Uterus (tissue), 2 donors: Measurements from ENCODE around the gene ARMH1.

ENCODE experiments used
- CTCF ChIP-seq, 4 experiments: fragments of 200-600 bp in 2 of 4; fragments of 450-650 bp in 2 of 4; sonication (generic) in 2 of 4; IDR thresholded peaks; one replicate each; pipeline ENCODE4 v1.5.1; 2016 to 2019; ENCODE audit warnings: antibody characterized with exemption in 4 of 4, mild to moderate bottlenecking in 2 of 4, moderate library complexity in 1 of 4
- POLR2A ChIP-seq, 2 donors: fragments of 450-650 bp; IDR thresholded peaks; one replicate each; pipeline ENCODE4 v1.6.1; 2016; ENCODE audit warnings: antibody characterized with exemption in 2 of 2, mild to moderate bottlenecking in 1 of 2, moderate library complexity in 1 of 2

GRCh38 chr1:44759077-44759476, 84.6 kb downstream of the ARMH1 start:
- TF ChIP-seq CTCF (IDR thresholded peaks at IDR 0.05) (no peak), POLR2A (IDR thresholded peaks at IDR 0.05) (no peak)
